Fibroblast of lung (primary cell): ENCODE results near the gene TMEM89.

Experiments
- EZH2 ChIP-seq: IDR thresholded peaks from 2 replicates; pipeline ENCODE4 v1.5.1; 2012; ENCODE audit warnings: low read length, control low read depth, mild to moderate bottlenecking; ENCODE audit errors: missing control alignments
- TF ChIP-seq, protein P1 (sequence below), 2 donors: IDR thresholded peaks in 1 of 2; conservative IDR thresholded peaks in 1 of 2; 1 replicate in 1 of 2; 2 replicates in 1 of 2; pipeline ENCODE4 v1.5.1; 2011 to 2012; ENCODE audit warnings: low read length in 2 of 2, control low read depth in 1 of 2, inconsistent platforms in 1 of 2, low read depth in 1 of 2, mild to moderate bottlenecking in 1 of 2

DNA sequence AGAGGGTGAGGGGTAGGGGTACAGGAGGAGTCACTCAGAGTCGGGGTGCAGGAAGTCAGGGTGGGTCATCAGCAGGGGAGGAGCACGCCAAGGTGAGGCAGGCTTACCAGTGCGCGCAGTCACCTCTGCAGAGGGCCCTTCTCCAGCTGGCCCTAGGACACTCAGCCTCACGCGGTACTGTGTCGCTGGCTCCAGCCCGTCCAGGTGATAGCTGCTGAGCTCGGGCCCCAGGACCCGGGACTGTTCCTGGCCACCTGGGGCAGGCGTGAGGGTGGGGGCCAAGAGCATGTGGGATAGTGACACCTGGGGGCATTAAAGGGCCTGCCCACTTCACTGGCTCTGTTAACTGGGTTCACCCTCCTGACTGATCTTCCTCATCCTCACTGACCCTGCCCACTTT, 33.9 kb downstream of the TMEM89 start:
- no peak for TF ChIP-seq EZH2
- TF ChIP-seq, protein P1, sequence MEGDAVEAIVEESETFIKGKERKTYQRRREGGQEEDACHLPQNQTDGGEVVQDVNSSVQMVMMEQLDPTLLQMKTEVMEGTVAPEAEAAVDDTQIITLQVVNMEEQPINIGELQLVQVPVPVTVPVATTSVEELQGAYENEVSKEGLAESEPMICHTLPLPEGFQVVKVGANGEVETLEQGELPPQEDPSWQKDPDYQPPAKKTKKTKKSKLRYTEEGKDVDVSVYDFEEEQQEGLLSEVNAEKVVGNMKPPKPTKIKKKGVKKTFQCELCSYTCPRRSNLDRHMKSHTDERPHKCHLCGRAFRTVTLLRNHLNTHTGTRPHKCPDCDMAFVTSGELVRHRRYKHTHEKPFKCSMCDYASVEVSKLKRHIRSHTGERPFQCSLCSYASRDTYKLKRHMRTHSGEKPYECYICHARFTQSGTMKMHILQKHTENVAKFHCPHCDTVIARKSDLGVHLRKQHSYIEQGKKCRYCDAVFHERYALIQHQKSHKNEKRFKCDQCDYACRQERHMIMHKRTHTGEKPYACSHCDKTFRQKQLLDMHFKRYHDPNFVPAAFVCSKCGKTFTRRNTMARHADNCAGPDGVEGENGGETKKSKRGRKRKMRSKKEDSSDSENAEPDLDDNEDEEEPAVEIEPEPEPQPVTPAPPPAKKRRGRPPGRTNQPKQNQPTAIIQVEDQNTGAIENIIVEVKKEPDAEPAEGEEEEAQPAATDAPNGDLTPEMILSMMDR (conservative IDR thresholded peaks at IDR 0.05 in 1 of 2, IDR thresholded peaks at IDR 0.05 in 1 of 2; ENCODE audit: low read depth in 1 of 2, low read length in 2 of 2), result no peak
